WTC11 (cell line): ENCODE data around the gene PPIH. TPM values are rescaled to one million over a fixed set of nuclear protein-coding genes. Genes with fewer than 3 reads are reported as not detected.

Experiments used
- ATAC-seq: fragments of 200-7000 bp; cut with Tn5 transposase; 2 replicates; pipeline ENCODE4 v1.10.0; 2021; ENCODE audit warnings: mild to moderate bottlenecking, moderate library complexity
- CTCF ChIA-PET: fragments of 300-600 bp; sonication (Branson Sonifier 250); formaldehyde crosslinking; loops from one replicate; lab custom pipeline; 2021; ENCODE audit warnings: antibody characterized with exemption; lab: Charles Lee
- POLR2A ChIA-PET: fragments of 350-600 bp; sonication (Branson Sonifier 250); formaldehyde crosslinking; loops from one replicate; lab custom pipeline; 2021; ENCODE audit warnings: antibody characterized with exemption; lab: Charles Lee
- DNase-seq: peaks from one replicate; pipeline ENCODE4 v3.0.0; 2021; ENCODE audit warnings: low spot score
- H3K27ac Mint-ChIP-seq: 2 replicates; pipeline ENCODE4 v1.8.0; 2021; ENCODE audit warnings: mixed read lengths
- H3K27me3 Mint-ChIP-seq: 2 replicates; pipeline ENCODE4 v1.8.0; 2021; ENCODE audit warnings: low read depth, mild to moderate bottlenecking, moderate library complexity, mixed read lengths
- H3K36me3 Mint-ChIP-seq: 2 replicates; pipeline ENCODE4 v1.8.0; 2021; ENCODE audit warnings: mixed read lengths
- H3K4me1 Mint-ChIP-seq: 2 replicates; pipeline ENCODE4 v1.8.0; 2022; ENCODE audit warnings: mixed read lengths
- H3K4me3 Mint-ChIP-seq: 2 replicates; pipeline ENCODE4 v1.8.0; 2021; ENCODE audit warnings: mild to moderate bottlenecking, moderate library complexity, mixed read lengths
- H3K9me3 Mint-ChIP-seq: 2 replicates; pipeline ENCODE4 v1.8.0; 2021; ENCODE audit warnings: mixed read lengths
- AFF4 ChIP-seq: sonication (generic); formaldehyde crosslinking; IDR thresholded peaks from 2 replicates; pipeline ENCODE4 v1.8.1; 2023; ENCODE audit warnings: mild to moderate bottlenecking, missing genetic modification reagents, borderline replicate concordance
- ATF2 ChIP-seq: sonication (generic); formaldehyde crosslinking; IDR thresholded peaks from 2 replicates; pipeline ENCODE4 v1.8.1; 2022; ENCODE audit warnings: low read depth, missing genetic modification reagents, borderline replicate concordance
- ATF6 ChIP-seq: sonication (generic); formaldehyde crosslinking; IDR thresholded peaks from 2 replicates; pipeline ENCODE4 v1.8.1; 2023; ENCODE audit warnings: mild to moderate bottlenecking, missing genetic modification reagents
- CDX4 ChIP-seq: fragments of 250-450 bp; sonication (Bioruptor Pico); IDR thresholded peaks from 2 replicates; pipeline ENCODE4 v1.9.0; 2021; ENCODE audit warnings: moderate library complexity, mild to moderate bottlenecking, inconsistent platforms, borderline replicate concordance
- FOXK1 ChIP-seq: sonication (generic); formaldehyde crosslinking; IDR thresholded peaks from 2 replicates; pipeline ENCODE4 v1.8.0; 2022; ENCODE audit warnings: mild to moderate bottlenecking, moderate library complexity, missing genetic modification reagents
- FOXP1 ChIP-seq: sonication (generic); formaldehyde crosslinking; IDR thresholded peaks from 2 replicates; pipeline ENCODE4 v1.8.0; 2022; ENCODE audit warnings: missing genetic modification reagents, mild to moderate bottlenecking, moderate library complexity, borderline replicate concordance
- FOXP4 ChIP-seq: sonication (generic); formaldehyde crosslinking; IDR thresholded peaks from 2 replicates; pipeline ENCODE4 v1.8.0; 2022; ENCODE audit warnings: mild to moderate bottlenecking, missing genetic modification reagents
- GRHL2 ChIP-seq: fragments of 250-450 bp; sonication (Bioruptor Pico); IDR thresholded peaks from 2 replicates; pipeline ENCODE4 v1.8.0; 2022; ENCODE audit warnings: mild to moderate bottlenecking, moderate library complexity; ENCODE audit not compliant: insufficient replicate concordance, severe bottlenecking
- MLX ChIP-seq: sonication (generic); formaldehyde crosslinking; IDR thresholded peaks from 2 replicates; pipeline ENCODE4 v1.8.1; 2023; ENCODE audit warnings: mild to moderate bottlenecking, missing genetic modification reagents, moderate library complexity
- NFATC4 ChIP-seq: fragments of 250-450 bp; sonication (Bioruptor Pico); IDR thresholded peaks from 2 replicates; pipeline ENCODE4 v1.9.0; 2021; ENCODE audit warnings: mild to moderate bottlenecking
- PREB ChIP-seq: sonication (generic); formaldehyde crosslinking; IDR thresholded peaks from 2 replicates; pipeline ENCODE4 v1.8.1; 2022; ENCODE audit warnings: mild to moderate bottlenecking, missing genetic modification reagents, moderate library complexity, borderline replicate concordance
- SMAD4 ChIP-seq: sonication (generic); formaldehyde crosslinking; IDR thresholded peaks from 2 replicates; pipeline ENCODE4 v1.8.0; 2022; ENCODE audit warnings: mild to moderate bottlenecking, missing genetic modification reagents
- SP1 ChIP-seq: sonication (generic); formaldehyde crosslinking; conservative IDR thresholded peaks from 2 replicates; pipeline ENCODE4 v1.8.1; 2022; ENCODE audit warnings: missing genetic modification reagents
- TEAD1 ChIP-seq: sonication (generic); formaldehyde crosslinking; IDR thresholded peaks from 2 replicates; pipeline ENCODE4 v1.8.0; 2022; ENCODE audit warnings: mild to moderate bottlenecking, missing genetic modification reagents
- total RNA-seq: library from RNA; stranded (reverse); gene quantifications from 3 replicates; pipeline ENCODE4 v1.2.3, GENCODE V29; 2021

Gene PPIH
- total RNA-seq, 1 experiment from 2014 or later: 69.3 TPM

GRCh38 chr1:42613803-42614131 lies 44.5 kb upstream of the PPIH start:
- no peak overlapping the region for H3K27ac Mint-ChIP-seq
- CTCF ChIA-PET: no interaction called here
- no peak for DNase-seq
- POLR2A ChIA-PET: interaction anchor here (0.7 kb wide), 2 partner anchors 318 to 831 kb away, joined by 3 read pairs; no protein-coding TSS in a partner anchor
- TF ChIP-seq SP1 (CRISPR knock-in tag): no peak
- no peak for TF ChIP-seq FOXP1 (CRISPR knock-in tag)
- TF ChIP-seq CDX4 (CRISPR knock-in tag): no peak
- TF ChIP-seq PREB (CRISPR knock-in tag): no peak
- TF ChIP-seq FOXK1 (CRISPR knock-in tag): no peak
- TF ChIP-seq TEAD1 (CRISPR knock-in tag): no peak
- ATAC-seq: no peak
- 0 out of 2 replicates have a peak, but pooled peaks cover 2% of the 10 kb centered on the region for H3K4me1 Mint-ChIP-seq
- no peaks in the 10 kb centered on the region for H3K27me3 Mint-ChIP-seq
- no peaks in the 10 kb centered on the region for H3K36me3 Mint-ChIP-seq
- H3K4me3 Mint-ChIP-seq: no peak overlapping the region
- H3K9me3 Mint-ChIP-seq: peaks cover 9% of the 10 kb centered on the region

GRCh38 chr1:42618866-42619265 lies 39.4 kb upstream of the PPIH start:
- Mint-ChIP-seq H3K27ac (no peak overlapping the region), H3K4me3 (no peak overlapping the region), H3K36me3 (no peaks in the 10 kb centered on the region), H3K27me3 (no peaks in the 10 kb centered on the region), H3K9me3 (peaks cover 8% of the 10 kb centered on the region)
- no peak for DNase-seq
- ATAC-seq: no peak
- ChIA-PET CTCF (no interaction called here), POLR2A (no interaction called here)
- TF ChIP-seq GRHL2 (CRISPR knock-in tag) (no peak), ATF6 (no peak), FOXP4 (no peak), ATF2 (CRISPR knock-in tag) (no peak), SMAD4 (CRISPR knock-in tag) (no peak), AFF4 (CRISPR knock-in tag) (no peak), MLX (CRISPR knock-in tag) (no peak), NFATC4 (no peak)
- TF ChIP-seq, all 79 proteins: peak for 0
- H3K4me1 Mint-ChIP-seq: no peaks in the 10 kb centered on the region
